C4-2B (cell line): ENCODE results near the gene GARNL3.

Experiments used
- CTCF ChIP-seq: fragments of 450-650 bp; conservative IDR thresholded peaks from 2 replicates; pipeline ENCODE4 v1.5.1; 2017; ENCODE audit warnings: mild to moderate bottlenecking
- ZFX ChIP-seq: fragments of 450-650 bp; IDR thresholded peaks from 2 replicates; pipeline ENCODE4 v1.6.1; 2017

DNA sequence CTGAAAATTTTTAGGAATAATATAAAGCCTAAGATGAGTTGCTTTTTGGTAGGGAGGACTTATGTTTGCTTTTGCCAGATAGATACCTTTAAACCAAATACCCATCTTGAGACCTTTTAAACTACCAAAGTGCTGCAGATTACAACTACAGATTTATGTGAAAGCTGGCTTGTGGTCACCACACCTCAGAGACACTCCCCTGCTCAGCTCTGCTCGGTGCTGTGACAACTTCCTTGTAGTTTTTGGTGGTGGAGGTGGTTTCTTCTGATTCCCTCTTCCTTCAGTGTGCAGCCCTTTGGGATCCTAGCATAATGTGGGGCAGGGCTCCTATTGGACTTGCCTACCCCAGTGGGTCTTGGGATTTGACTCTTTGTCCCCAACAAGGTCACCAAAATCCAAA lies 29.2 kb downstream of the GARNL3 start:
- TF ChIP-seq CTCF (no peak), ZFX (no peak)
